NCI-H1105 (cell line): ENCODE measurements around the gene RBM44.
"Not testable (repeated sequence)": the region's sequence is repeated elsewhere in the genome, so short reads cannot be mapped to it uniquely, and the experiment has no call there.

ENCODE experiments used
- DNase-seq: peaks from one replicate; lab custom pipeline; 2025; lab: John Stamatoyannopoulos, UW

The RBM44 gene

DNA sequence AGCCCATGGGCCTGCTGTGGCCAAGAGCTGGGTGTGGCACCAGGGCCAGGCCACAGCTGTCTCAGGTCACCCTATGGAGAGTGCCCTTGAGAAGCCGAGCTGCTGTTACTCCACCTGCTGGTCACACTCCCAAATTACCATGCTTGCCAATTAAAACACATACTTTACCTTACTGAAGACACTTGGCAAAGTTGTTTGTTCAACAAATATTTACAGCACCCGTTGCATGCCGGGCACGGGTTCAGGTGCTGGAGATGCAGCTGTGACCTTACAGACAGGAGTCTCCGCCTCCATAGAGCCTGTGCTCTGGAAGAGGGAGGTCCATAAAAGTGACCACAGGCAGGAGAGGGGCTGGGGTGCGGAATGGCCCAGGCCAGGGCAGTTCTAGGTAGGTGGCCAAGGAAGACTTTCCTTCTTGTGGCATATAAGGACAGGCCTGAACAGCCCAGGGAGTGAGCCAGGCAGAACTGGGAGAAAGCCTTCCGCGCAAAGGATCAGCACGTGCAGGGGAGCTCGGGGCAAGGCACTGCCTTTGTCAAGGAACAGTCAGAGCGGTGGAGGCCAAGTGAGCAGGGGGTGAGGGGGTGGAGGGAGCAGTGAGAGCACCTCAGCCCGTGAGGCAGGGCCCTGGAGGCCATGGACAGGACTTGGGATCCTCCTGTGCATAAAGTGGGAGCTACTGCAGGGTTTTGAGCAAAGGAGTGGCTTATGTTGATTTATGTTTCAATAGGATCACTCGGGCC is 23.6 kb upstream of the RBM44 start:
- DNase-seq = peak; percentile 31

DNA sequence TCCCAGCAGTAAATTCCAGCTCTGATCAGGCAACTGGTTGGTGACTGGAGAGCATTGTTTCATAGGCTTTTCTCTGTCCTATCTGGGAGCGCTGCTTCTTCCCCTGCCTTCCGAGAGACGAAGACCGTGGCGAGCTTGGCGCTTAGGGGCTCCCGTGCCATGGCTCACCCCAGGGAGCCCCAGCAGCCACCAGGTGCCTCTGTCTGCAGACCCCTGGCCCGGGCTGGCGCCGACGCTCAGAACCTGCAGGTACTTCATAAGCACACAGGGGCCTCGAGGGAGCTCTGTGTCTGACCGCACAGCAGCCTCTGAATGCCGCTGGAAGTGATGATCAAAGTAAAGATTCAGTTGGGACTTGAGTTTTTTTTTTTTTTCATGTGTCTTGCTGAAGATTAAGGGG is 19.1 kb upstream of the RBM44 start:
- no peak for DNase-seq

DNA sequence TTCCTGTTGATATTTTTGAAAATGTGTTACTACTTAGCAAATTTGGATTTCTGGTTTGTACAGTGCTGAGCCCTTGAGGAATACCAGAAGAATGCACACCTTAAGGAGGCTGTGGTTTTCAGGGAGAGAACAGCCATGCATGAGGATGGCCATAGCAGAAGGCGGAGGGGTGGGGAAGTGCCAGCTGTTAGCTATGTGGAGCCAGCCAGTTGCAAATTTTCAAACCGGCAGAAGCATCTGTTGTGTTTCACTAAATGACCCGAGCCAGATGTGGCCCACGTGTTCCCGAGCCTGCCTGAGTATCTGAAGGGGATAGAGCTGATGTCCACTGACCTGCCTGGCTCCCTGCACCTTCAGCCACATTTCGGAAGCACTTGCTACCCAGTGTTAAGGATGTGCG is 16.4 kb upstream of the RBM44 start:
- DNase-seq = no peak

DNA sequence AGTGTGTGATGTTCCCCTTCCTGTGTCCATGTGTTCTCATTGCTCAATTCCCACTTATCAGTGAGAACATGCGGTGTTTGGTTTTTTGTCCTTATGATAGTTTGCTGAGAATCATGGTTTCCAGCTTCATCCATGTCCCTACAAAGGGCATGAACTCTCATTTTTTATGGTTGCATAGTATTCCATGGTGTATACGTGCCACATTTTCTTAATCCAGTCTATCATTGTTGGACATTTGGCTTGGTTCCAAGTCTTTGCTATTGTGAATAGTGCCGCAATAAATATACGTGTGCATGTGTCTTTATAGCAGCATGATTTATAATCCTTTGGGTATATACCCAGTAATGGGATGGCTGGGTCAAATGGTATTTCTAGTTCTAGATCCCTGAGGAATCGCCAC is 14.9 kb upstream of the RBM44 start:
- not testable (repeated sequence) for DNase-seq

DNA sequence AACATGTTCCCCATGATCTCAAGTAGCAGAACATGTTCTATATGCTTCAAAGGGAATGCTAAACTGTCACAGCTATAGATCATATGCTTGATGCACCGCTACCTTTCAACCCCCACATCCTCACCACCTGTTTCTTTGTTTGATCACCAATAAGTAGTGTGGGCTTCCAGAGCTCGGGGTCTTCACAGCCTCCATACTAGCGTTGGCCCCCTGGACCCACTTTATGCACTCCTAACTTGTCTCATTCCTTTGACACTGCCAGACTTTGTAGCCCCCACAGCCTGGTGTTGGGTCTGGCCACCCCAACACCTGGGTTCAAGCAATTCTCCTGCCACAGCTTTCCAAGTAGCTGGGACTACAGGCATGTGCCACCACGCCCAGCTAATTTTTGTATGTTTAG is 11.6 kb upstream of the RBM44 start:
- no peak for DNase-seq

DNA sequence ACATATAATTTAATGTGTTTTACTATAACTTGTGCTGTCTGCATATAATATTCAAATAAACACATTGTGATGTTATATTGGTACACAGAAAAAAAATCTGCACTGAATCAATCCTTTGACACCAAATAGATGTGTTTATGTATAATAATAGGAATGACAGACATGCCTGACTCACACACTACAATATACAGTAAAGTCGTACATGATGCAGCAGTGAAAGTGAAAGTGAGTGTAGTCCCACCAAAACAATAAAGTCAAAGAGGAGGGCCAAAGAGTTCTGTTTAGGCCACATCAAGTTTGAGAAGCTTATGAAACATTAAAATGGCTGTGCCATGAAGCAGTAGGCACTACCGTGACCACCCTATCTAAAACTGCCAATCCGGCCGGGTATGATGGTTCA is 8.2 kb upstream of the RBM44 start:
- no peak for DNase-seq

DNA sequence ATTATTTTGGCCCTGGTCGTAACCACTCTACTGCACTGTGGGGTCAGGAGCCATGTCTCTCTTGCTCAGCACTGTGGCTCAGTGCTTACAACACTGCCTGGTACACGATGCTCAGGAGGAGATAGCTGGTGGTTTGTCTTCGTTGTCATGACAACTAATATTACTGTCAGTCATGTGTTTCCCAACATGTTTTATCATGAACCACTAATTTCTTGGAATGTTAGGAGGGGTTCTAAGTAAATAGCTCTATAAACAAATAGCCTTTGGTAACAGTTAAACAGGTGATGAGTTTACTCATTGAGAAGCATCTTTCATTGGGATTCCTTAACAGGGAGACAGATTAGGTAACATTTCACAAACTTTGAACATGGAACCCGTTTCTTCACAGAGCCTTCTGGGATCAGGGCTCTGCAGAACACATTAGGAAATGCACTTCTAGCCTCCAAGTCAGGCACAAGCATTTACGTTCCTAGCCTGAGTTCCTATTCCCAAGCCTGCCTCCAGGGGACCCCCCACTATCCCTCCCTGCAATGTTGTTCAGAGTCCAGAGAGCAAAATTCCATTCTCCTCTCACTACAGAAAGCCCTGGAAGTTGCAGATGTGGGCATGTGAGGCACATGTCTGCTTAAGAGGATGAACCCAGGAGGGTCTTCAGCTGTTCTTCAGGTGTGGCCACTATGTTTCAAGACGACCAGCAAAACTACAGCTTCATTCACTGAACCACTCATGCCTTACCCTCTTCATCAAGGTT is 6.4 kb upstream of the RBM44 start:
- DNase-seq = no peak

DNA sequence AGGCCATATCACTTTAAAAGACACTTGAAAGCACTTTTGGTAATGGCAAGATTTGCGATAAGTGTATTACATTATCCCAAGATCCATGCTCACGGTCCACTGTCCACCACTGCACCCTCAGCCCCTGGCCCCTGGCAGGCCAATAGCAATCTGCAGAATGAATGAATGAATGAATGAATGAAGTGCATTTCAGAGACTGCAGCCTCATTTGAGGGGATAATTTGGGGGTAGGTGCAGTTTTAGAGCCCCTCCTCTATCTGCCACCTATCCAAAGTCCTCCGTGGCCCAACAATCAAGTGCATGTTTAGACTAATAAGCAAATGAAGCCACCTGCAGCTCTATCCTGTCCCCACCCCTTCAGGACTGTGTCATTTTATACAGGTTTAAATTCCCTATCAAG is 1.3 kb upstream of the RBM44 start:
- DNase-seq = no peak

DNA sequence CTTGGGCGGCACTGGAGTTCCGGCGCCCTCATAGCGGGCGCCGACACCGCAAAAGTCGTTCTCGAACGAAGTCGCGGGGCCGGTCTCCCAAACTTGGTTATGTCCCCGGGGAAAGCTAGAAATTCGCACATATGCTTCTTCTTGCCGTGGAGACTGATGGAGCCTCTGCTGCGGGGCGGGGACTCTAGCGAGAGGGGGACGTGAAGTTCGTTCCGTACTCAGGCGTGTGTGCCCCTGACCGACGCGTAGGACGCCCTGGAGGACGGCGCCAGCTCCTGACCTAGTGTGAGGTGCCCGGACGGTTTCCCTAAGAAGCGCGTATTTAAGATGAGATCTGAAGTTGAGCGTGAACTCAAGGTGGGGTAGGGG is 465 bp downstream of the RBM44 start:
- DNase-seq = no peak

DNA sequence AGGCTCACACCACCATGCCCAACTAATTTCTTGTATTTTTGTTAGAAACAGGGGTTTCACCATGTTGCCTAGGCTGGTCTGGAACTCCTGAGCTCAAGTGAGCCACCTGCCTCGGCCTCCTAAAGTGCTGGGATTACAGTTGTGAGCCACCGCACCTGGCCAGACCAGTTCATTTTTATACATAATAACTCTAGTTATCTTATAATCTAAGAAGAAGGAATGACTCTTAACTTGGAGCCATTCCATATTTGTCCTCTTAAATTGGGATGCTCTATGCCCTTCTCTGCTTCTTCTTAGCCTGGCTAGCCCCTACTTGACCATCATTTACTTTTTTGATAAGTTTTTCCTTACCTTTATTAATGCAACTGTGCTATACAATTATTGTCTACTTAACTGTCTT is 2.9 kb downstream of the RBM44 start:
- DNase-seq = no peak

DNA sequence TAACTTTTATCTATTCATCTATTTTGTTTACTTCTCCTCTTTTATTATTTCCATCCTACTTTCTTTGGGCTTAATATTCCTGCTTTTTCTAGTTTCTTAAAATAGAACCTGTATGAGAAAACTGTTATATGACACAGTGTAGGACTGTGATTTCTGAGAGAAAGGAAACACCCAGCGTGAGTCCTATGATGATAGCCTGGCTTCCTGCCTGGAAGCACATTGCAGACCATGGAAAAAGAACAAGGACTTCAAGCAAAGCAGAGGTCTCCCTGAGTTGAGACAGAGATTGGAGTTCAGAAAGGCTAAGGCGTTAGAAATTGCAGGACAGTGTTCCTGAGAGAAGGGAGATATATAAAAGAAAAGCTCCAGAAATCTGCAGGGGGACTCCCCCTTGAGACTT is 7.8 kb downstream of the RBM44 start:
- DNase-seq = no peak

DNA sequence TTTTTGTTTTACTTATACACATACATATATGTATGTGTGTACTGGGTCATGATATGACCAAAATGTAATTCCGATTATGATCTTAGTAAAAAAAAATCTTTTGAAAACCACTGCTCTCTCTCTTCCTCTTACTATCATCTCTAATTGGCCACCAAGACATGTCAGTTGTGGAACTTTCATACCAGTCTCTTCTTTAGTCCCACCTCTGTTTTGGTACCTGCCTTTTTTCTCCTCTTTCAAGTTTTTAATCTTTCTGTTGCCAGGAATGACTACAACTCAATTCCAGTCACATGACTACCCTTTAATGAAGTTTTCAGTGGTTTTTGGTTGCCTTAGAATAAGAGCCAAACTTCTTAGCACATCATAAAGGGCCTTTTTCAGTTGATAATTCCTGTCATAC is 17.1 kb downstream of the RBM44 start:
- no peak for DNase-seq

DNA sequence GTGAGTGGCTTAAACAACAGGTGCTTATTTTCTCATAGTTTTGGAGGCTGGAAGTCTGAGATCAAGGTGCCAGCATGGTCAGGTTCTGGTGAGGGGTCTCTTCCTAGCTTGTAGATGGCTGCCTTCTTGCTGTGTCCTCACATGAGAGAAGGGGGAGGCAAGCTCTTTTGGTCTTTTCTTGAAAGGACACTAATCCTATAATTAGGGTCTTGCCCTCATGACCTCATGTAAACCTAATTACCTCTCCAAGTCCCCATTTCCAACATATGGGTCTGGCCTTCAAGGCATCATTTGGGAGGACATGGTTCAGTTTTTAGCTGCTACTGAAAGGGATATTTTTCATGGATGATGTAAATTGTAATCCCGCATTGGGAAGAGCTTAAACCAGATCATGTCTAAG is 18.0 kb downstream of the RBM44 start:
- no peak for DNase-seq

DNA sequence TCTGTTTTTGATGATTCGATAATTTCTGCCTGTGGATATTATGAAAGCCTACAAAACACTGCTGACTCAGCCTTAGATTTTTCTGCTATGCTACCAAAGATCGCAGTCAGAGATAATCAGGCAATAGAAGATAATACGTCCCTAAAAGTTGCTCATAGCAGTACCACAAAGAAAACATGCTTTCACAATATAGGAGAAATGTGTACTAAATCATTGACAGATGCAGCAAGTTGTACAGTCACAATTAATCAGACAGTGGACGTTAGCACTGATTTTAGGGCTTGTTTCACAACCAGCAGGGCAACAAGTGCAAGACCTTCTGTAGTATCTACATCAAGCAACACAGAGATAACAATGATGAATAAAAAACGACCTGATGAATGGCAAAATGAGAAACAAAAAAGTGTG is 19.5 kb downstream of the RBM44 start:
- DNase-seq = no peak

DNA sequence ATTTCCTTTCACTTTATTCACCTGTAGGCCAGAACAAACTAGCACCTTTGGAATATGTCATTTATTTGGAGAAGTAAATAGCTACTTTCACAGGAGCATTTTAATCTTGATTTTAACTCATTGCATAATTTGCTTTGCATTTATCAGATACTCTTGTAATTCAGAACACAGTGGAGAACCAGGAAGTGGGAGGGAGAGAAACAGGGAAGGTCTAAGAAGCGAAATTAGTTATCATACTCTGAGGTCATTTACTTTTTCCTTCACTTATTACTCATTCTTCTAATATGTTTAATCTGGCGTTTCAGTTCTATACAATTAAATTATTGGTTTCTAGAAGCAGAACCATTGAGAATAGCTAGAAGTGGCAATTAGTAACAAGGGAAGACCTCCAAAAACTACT is 20.7 kb downstream of the RBM44 start:
- no peak for DNase-seq

DNA sequence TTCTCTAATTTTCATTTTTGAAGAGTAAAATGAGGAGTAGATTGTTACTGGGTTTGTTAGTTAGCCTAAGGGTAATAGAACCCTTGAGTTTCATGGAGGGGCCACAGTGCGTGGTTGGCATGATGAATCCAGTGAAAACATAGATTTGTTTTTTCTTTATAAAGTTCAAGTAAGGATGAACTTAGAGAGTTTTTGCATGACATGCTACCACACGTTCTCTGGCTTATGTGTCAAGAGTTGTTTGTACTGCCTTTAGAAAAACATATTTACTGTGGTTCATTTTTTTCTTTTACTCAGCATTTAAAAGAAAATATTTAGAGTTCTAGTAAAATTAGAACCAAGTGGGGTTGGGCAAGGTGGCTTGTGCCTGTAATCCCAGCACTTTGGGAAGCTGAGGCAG is 21.8 kb downstream of the RBM44 start:
- no peak for DNase-seq

DNA sequence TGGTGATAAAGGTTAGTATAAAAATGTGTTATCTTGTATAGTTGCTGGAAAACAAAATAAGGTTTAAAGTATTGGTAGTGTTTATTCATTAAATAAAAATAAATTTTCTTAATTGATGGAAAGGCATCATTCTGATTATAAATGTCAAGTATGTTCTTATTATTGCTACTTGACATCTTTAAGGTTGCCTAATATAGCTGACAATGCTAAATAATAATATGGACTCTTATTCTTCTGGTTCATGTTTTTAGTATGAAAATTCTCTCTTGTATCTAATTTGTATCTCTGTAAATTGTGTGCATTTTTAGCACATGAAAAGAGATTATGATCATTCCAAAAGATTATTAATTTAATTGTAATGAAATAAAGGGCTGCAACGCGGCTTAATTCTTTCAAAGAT is 25.0 kb downstream of the RBM44 start:
- DNase-seq = no peak

DNA sequence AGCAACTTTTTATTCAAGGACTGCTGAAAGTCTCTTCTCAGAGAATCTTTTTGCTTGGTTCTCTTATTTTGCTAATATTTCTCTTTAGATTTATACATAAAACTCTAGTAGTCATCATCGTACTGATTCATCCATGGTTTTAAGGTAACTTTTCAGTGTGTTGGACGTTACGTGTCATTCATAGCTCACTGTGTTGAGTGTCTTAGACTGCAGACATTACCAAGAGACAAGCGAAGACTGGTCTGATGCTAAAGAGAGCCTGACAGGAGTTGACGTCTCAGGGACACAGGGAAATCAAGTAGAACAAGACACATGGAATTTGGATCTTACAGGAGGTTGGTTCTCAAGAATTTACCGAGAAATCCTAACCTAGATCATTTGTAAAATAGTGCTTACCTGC is 25.5 kb downstream of the RBM44 start:
- no peak for DNase-seq

DNA sequence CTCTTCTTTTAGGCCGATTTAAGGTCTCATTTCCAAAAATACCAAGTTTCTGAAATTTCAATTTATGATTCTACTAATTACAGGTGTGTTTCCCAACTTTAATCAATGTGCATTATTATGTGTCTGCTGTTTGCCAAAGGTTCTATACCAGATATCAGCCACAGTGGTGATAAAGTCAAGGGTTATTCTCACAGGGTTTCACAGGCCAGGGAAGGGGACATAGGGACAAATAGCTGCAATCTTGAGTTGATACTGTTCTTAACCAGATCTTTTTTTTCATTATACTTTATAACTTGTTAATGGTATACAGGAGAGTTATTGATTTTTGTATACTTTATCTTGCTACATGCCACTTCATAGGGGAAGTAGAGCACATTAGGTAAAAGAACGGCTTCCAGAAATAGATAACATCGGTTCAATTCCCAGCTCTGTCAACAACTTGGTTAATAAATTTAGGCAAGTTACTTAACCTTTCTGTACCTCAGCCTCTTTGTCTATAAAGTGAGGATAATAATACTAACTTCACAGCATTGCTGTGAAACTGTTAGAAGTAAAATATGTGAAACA is 28.9 kb downstream of the RBM44 start:
- DNase-seq = no peak

DNA sequence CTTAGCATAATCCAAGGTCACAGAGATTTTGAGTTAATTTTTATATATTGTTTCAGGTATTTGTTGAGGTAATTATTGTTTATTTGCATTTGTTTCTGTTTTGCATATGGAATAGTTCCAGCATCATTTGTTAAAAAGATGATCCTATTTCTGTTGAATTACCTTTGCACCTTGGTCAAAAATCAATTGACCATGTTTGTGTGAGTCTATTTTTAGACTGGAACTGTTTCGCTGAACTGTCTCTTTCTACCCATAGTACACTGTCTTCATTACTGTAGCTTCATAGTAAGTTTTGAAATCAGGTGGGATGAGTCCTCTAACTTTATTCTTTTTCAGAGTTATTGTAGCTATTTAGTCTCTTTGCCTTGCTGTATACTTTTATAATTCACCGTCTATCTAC is 31.9 kb downstream of the RBM44 start:
- no peak for DNase-seq

DNA sequence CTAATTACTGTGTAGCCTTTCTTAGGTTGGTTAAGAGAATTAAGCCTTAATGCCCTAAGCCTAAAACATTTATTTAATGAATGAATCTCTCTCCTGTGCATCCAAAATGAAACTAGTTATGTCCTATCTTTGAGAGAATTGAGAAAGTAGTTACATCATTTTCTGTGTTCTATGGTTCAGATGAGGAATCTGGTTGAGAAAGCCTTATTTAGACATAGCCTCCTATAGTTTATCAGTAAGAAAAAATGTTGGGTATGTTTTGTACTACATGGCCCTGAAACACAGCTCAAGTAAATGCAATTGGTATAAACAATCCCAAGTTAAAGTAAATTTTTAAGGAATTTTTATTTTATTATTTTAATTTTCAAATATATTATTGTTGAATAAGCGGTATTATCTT is 35.0 kb downstream of the RBM44 start:
- no peak for DNase-seq

DNA sequence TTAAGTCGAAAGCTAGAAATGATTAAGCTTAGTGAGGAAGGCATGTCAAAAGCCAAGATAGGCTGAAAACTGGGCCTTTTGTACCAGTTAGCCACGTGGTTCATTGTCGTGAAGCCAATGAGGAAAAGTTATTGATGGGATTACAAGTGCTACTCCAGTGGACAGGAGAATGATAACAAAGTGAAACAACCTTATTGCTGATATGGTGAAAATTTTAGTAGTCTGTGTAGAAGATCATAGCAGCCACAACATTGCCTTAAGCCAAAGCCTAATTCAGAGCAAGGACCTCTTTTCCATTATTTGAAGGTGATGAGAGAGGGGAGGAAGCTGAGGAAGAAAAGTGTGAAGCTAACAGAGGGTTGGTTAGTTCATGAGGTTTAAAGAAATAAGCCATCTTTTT is 36.8 kb downstream of the RBM44 start:
- DNase-seq = no peak

DNA sequence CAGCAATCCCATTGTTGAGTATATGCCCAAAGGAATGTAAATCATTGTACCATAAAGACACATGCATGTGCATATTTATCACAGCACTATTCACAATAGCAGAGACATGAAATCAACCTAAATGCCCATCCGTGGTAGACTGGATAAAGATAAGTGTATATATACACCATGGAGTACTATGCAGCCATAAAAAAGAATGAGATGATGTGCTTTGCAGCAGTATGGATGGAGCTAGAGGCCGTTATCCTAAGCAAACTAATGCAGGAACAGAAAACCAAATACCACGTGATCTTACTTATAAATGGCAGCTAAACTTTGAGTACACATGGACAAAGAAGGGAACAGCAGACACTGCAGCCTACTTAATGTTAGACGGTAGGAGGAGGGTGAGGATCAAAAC is 42.5 kb downstream of the RBM44 start:
- DNase-seq = no peak

DNA sequence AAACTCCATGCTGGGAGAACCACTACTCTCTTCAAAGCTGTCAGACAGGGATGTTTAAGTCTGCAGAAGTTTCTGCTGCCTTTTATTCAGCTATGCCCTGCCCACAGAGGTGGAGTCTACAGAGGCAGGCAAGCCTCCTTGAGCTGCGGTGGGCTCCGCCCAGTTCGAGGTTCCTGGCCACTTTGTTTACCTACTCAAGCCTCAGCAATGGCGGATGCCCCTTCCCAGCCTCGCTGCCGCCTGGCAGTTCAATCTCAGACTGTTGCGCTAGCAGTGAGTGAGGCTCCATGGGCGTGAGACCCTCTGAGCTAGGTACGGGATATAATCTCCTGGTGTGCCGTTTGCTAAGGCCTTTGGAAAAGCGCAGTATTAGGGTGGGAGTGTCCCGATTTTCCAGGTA is 50.4 kb downstream of the RBM44 start:
- DNase-seq = not testable (repeated sequence)
